ENCODE data around the gene CDH23.

The CDH23 gene

GRCh38 chr10:71584461-71584860 lies 187.7 kb downstream of the CDH23 start:
- Histone ChIP-seq H3K27ac (ENCODE audit: low read depth, low read length) (no peak overlapping the region), H3K36me3 (ENCODE audit: control insufficient read depth, insufficient read depth, low read length) (no peaks in the 10 kb centered on the region), H3K4me1 (ENCODE audit: control insufficient read depth, insufficient read depth, low read length) (no peaks in the 10 kb centered on the region), H3K27me3 (ENCODE audit: control insufficient read depth, insufficient read depth, low read length) (no peaks in the 10 kb centered on the region), H3K9ac (ENCODE audit: low read length) (no peak overlapping the region), H3K4me3 (ENCODE audit: low read length) (no peak overlapping the region)

DNA sequence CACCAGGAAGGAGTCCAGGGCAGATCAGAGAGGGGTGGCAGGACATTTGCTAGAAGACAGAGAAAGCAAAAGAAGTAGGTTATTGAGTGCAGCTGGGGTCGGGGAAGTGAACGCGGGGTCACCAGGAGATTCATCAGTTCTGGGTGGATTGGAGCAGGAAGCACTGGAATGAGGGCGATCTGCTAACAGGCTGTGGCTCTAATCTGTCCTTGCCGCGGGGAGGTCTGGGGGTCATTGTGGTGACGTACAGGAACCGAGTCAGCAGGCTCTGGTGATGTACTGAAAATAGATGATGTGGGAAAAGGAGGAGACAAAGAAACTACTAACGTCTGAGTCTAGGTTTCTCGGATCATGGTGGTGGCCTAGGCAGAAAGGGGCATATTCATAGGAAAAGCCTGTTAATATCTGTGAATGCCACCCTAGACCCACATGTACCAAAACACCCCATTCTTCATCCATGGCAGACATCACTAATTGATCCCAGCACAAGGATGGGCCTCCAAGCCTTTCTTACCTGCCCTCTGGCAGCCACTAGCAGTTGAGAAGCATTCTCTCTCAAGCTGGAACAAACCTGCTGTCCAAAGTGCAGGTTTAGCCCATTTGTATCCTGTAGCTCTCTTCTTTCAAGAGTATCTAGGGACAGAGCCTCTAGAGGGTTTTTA lies 188.3 kb downstream of the CDH23 start:
- H3K27me3 ChIP-seq (ENCODE audit: control insufficient read depth, insufficient read depth, low read length) = no peaks in the 10 kb centered on the region

GRCh38 chr10:71585564-71586290 lies 189.0 kb downstream of the CDH23 start:
- no peaks in the 10 kb centered on the region for H3K27me3 ChIP-seq (ENCODE audit: control insufficient read depth, insufficient read depth, low read length)
- no peak overlapping the region for H3K4me3 ChIP-seq (ENCODE audit: low read length)
- no peaks in the 10 kb centered on the region for H3K36me3 ChIP-seq (ENCODE audit: control insufficient read depth, insufficient read depth, low read length)
- no peak overlapping the region for H3K9ac ChIP-seq (ENCODE audit: low read length)
- H3K27ac ChIP-seq (ENCODE audit: low read depth, low read length) = no peak overlapping the region
- H3K4me1 ChIP-seq (ENCODE audit: control insufficient read depth, insufficient read depth, low read length) = no peaks in the 10 kb centered on the region

More for the DNA sequence above, 188.3 kb downstream of the CDH23 start:
- no peaks in the 10 kb centered on the region for H3K4me1 ChIP-seq (ENCODE audit: control insufficient read depth, insufficient read depth, low read length)
- no peaks in the 10 kb centered on the region for H3K36me3 ChIP-seq (ENCODE audit: control insufficient read depth, insufficient read depth, low read length)
- no peak overlapping the region for H3K27ac ChIP-seq (ENCODE audit: low read depth, low read length)
- H3K4me3 ChIP-seq (ENCODE audit: low read length) = no peak overlapping the region
- no peak overlapping the region for H3K9ac ChIP-seq (ENCODE audit: low read length)

DNA sequence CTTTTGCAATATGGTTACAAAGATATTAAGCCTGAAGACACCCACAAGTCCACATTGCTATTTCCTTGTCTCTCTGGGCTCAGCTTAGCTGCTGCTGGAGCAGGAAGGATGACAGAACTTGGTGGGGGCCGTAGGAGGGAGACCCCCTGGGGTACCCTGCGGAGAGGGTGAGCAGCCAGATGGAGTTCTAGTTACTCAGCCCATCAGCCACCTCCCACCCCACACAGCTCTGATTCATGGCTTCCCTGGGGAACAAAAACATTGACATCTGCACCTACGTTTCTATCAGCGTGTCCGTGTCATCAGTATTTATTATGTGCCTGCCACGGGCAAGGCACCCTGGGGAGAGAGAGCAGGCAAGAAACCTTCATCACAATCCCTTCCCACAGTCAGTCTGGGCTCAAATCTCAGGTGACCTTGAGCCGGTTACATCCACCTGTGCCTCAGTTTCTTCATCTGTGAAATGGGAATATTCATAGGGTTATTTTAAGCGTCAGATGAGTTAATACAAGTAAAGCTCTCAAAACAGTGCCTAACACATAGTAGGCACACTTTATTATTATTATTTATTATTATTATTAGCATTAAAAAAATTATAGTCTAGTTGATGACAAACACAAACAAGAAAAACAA lies 191.3 kb downstream of the CDH23 start:
- Histone ChIP-seq H3K9ac (ENCODE audit: low read length) (no peak overlapping the region), H3K36me3 (ENCODE audit: control insufficient read depth, insufficient read depth, low read length) (no peaks in the 10 kb centered on the region), H3K4me3 (ENCODE audit: low read length) (no peak overlapping the region), H3K4me1 (ENCODE audit: control insufficient read depth, insufficient read depth, low read length) (no peaks in the 10 kb centered on the region), H3K27me3 (ENCODE audit: control insufficient read depth, insufficient read depth, low read length) (no peaks in the 10 kb centered on the region), H3K27ac (ENCODE audit: low read depth, low read length) (no peak overlapping the region)

GRCh38 chr10:71588685-71589084 lies 192.0 kb downstream of the CDH23 start:
- Histone ChIP-seq H3K4me3 (ENCODE audit: low read length) (no peak overlapping the region), H3K36me3 (ENCODE audit: control insufficient read depth, insufficient read depth, low read length) (no peaks in the 10 kb centered on the region), H3K4me1 (ENCODE audit: control insufficient read depth, insufficient read depth, low read length) (no peaks in the 10 kb centered on the region), H3K27ac (ENCODE audit: low read depth, low read length) (no peak overlapping the region), H3K9ac (ENCODE audit: low read length) (no peak overlapping the region), H3K27me3 (ENCODE audit: control insufficient read depth, insufficient read depth, low read length) (no peaks in the 10 kb centered on the region)

GRCh38 chr10:71589617-71590551 lies 193.2 kb downstream of the CDH23 start:
- Histone ChIP-seq H3K27me3 (ENCODE audit: control insufficient read depth, insufficient read depth, low read length) (no peaks in the 10 kb centered on the region), H3K36me3 (ENCODE audit: control insufficient read depth, insufficient read depth, low read length) (no peaks in the 10 kb centered on the region), H3K4me1 (ENCODE audit: control insufficient read depth, insufficient read depth, low read length) (no peaks in the 10 kb centered on the region), H3K27ac (ENCODE audit: low read depth, low read length) (no peak overlapping the region), H3K9ac (ENCODE audit: low read length) (no peak overlapping the region), H3K4me3 (ENCODE audit: low read length) (no peak overlapping the region)

- Histone ChIP-seq H3K27ac (ENCODE audit: low read depth, low read length) (no peak overlapping the region), H3K27me3 (ENCODE audit: control insufficient read depth, insufficient read depth, low read length) (no peaks in the 10 kb centered on the region), H3K4me3 (ENCODE audit: low read length) (no peak overlapping the region), H3K36me3 (ENCODE audit: control insufficient read depth, insufficient read depth, low read length) (no peaks in the 10 kb centered on the region), H3K4me1 (ENCODE audit: control insufficient read depth, insufficient read depth, low read length) (no peaks in the 10 kb centered on the region), H3K9ac (ENCODE audit: low read length) (no peak overlapping the region)
Observed at GRCh38 chr10:71590781-71591350, 194.1 kb downstream of the CDH23 start.

- no peaks in the 10 kb centered on the region for H3K4me1 ChIP-seq (ENCODE audit: control insufficient read depth, insufficient read depth, low read length)
- H3K9ac ChIP-seq (ENCODE audit: low read length) = no peak overlapping the region
- H3K27me3 ChIP-seq (ENCODE audit: control insufficient read depth, insufficient read depth, low read length) = no peaks in the 10 kb centered on the region
- no peaks in the 10 kb centered on the region for H3K36me3 ChIP-seq (ENCODE audit: control insufficient read depth, insufficient read depth, low read length)
- no peak overlapping the region for H3K27ac ChIP-seq (ENCODE audit: low read depth, low read length)
- no peak overlapping the region for H3K4me3 ChIP-seq (ENCODE audit: low read length)
Observed at GRCh38 chr10:71594934-71595571, 198.3 kb downstream of the CDH23 start.

GRCh38 chr10:71595649-71596048 lies 198.9 kb downstream of the CDH23 start:
- Histone ChIP-seq H3K27ac (ENCODE audit: low read depth, low read length) (no peak overlapping the region), H3K9ac (ENCODE audit: low read length) (no peak overlapping the region), H3K27me3 (ENCODE audit: control insufficient read depth, insufficient read depth, low read length) (no peaks in the 10 kb centered on the region), H3K4me1 (ENCODE audit: control insufficient read depth, insufficient read depth, low read length) (no peaks in the 10 kb centered on the region), H3K4me3 (ENCODE audit: low read length) (no peak overlapping the region), H3K36me3 (ENCODE audit: control insufficient read depth, insufficient read depth, low read length) (no peaks in the 10 kb centered on the region)

DNA sequence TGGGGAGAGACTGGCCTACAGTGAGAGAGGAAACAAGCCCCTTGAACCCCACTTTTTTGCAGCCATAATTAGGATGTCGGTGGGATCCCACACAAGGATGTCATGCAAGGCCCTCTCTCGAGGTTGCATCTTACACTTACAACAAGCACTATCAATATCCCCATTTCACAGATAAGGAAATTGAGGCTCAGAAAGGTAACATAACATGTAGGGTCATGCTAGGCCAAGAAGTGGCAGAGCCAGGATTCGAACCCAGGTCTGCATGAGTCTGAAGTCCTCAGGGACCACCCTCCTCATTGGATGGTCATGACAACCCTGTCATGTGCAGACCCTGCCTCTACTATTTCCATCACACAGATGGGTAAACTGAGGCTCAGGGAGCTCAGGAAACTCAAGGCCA lies 199.4 kb downstream of the CDH23 start:
- Histone ChIP-seq H3K9ac (ENCODE audit: low read length) (no peak overlapping the region), H3K4me1 (ENCODE audit: control insufficient read depth, insufficient read depth, low read length) (no peaks in the 10 kb centered on the region), H3K27ac (ENCODE audit: low read depth, low read length) (no peak overlapping the region), H3K4me3 (ENCODE audit: low read length) (no peak overlapping the region), H3K36me3 (ENCODE audit: control insufficient read depth, insufficient read depth, low read length) (no peaks in the 10 kb centered on the region), H3K27me3 (ENCODE audit: control insufficient read depth, insufficient read depth, low read length) (no peaks in the 10 kb centered on the region)

DNA sequence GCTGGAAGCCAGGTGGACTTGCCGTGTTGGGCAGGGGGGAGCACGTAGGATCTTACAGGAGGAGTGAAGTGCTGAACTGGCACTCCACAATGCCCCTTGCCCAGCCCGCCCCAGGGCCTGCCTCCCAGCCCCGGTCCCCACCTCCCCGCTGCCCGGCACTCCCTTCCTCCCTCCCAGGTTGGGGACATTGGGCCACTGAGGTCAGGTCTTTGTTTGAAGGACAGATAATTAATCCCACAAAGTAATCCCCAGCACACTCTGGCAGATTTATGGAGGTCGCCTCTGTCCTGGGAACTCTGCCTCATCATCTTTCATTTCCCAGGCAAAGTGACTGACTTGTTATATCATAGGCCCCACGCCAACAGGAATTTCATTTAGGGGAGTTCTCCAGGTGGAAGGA lies 200.0 kb downstream of the CDH23 start:
- Histone ChIP-seq H3K36me3 (ENCODE audit: control insufficient read depth, insufficient read depth, low read length) (no peaks in the 10 kb centered on the region), H3K27me3 (ENCODE audit: control insufficient read depth, insufficient read depth, low read length) (no peaks in the 10 kb centered on the region), H3K9ac (ENCODE audit: low read length) (no peak overlapping the region), H3K27ac (ENCODE audit: low read depth, low read length) (no peak overlapping the region), H3K4me3 (ENCODE audit: low read length) (no peak overlapping the region), H3K4me1 (ENCODE audit: control insufficient read depth, insufficient read depth, low read length) (no peaks in the 10 kb centered on the region)
